Measurements from ENCODE around the gene TPRA1. TPM values are rescaled to one million over a fixed set of nuclear protein-coding genes. Genes with fewer than 3 reads are reported as not detected.

Gene TPRA1
- total RNA-seq, 1 experiment from 2014 or later = 24.2 TPM

DNA sequence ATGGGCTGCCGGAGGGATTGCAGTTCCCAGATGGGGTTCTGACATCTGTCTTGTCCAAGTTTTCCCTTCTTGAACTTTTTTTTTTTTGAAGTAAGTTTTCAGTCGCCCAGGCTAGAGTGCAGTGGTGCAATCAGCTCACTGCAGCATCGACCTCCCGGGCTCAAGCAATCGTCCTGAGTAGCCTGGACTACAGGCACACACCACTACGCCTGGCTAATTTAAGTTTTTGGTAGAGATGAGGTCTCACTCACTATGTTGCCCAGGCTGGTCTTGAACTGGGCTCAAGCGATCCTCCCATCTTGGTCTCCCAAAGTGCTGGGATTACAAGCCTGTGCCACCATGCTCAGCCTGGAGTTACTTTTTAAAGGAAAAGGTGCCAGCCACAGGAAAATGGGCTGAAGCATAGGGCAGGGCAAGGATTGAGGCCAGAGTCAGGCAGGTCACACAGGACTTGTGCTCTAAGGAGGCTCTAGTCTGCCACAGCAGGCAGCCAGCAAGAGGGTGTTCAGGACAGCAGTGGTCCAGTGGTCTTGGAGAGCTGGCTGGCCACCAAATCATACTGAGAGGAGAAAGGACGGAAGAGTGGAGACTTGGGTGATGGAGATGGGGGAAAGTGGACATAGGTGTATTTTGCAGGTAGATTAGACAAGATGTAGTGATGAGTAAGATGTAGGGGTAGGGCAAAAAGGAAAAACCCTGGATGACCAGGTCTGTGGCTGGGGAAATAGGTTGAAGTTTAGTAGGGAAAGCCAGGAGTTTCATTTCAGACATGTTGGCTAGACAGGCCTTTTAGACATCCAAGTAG is 32.4 kb upstream of the TPRA1 start (continued):
- TF ChIP-seq, protein P1, sequence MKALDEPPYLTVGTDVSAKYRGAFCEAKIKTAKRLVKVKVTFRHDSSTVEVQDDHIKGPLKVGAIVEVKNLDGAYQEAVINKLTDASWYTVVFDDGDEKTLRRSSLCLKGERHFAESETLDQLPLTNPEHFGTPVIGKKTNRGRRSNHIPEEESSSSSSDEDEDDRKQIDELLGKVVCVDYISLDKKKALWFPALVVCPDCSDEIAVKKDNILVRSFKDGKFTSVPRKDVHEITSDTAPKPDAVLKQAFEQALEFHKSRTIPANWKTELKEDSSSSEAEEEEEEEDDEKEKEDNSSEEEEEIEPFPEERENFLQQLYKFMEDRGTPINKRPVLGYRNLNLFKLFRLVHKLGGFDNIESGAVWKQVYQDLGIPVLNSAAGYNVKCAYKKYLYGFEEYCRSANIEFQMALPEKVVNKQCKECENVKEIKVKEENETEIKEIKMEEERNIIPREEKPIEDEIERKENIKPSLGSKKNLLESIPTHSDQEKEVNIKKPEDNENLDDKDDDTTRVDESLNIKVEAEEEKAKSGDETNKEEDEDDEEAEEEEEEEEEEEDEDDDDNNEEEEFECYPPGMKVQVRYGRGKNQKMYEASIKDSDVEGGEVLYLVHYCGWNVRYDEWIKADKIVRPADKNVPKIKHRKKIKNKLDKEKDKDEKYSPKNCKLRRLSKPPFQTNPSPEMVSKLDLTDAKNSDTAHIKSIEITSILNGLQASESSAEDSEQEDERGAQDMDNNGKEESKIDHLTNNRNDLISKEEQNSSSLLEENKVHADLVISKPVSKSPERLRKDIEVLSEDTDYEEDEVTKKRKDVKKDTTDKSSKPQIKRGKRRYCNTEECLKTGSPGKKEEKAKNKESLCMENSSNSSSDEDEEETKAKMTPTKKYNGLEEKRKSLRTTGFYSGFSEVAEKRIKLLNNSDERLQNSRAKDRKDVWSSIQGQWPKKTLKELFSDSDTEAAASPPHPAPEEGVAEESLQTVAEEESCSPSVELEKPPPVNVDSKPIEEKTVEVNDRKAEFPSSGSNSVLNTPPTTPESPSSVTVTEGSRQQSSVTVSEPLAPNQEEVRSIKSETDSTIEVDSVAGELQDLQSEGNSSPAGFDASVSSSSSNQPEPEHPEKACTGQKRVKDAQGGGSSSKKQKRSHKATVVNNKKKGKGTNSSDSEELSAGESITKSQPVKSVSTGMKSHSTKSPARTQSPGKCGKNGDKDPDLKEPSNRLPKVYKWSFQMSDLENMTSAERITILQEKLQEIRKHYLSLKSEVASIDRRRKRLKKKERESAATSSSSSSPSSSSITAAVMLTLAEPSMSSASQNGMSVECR (CRISPR knock-in tag; IDR thresholded peaks at IDR 0.05; ENCODE audit: borderline replicate concordance) = no peak
- no peak for TF ChIP-seq ZNF423 (CRISPR knock-in tag; IDR thresholded peaks at IDR 0.05)
- no peak for TF ChIP-seq SMAD4 (CRISPR knock-in tag; IDR thresholded peaks at IDR 0.05)
- no peak for TF ChIP-seq RELA (CRISPR knock-in tag; IDR thresholded peaks at IDR 0.05; ENCODE audit: borderline replicate concordance)

DNA sequence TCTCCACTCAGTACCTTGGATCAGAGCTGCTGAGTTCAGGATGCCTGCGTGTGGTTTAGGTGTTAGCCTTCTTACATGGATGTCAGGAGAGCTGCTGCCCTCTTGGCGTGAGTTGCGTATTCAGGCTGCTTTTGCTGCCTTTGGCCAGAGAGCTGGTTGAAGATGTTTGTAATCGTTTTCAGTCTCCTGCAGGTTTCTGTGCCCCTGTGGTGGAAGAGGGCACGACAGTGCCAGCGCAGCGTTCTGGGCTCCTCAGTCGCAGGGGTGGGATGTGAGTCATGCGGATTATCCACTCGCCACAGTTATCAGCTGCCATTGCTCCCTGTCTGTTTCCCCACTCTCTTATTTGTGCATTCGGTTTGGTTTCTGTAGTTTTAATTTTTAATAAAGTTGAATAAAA is 31.5 kb upstream of the TPRA1 start:
- ChIA-PET POLR2A (no interaction called here), CTCF (interaction anchor here (1.2 kb wide), 1 partner anchor 47 kb away, joined by 3 read pairs; no protein-coding TSS in a partner anchor)
- TF ChIP-seq, protein P2, sequence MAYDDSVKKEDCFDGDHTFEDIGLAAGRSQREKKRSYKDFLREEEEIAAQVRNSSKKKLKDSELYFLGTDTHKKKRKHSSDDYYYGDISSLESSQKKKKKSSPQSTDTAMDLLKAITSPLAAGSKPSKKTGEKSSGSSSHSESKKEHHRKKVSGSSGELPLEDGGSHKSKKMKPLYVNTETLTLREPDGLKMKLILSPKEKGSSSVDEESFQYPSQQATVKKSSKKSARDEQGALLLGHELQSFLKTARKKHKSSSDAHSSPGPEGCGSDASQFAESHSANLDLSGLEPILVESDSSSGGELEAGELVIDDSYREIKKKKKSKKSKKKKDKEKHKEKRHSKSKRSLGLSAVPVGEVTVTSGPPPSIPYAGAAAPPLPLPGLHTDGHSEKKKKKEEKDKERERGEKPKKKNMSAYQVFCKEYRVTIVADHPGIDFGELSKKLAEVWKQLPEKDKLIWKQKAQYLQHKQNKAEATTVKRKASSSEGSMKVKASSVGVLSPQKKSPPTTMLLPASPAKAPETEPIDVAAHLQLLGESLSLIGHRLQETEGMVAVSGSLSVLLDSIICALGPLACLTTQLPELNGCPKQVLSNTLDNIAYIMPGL (CRISPR knock-in tag; IDR thresholded peaks at IDR 0.05) = no peak
- TF ChIP-seq JAZF1 (CRISPR knock-in tag; IDR thresholded peaks at IDR 0.05) (no peak), SOX15 (CRISPR knock-in tag; IDR thresholded peaks at IDR 0.05) (no peak)
- TF ChIP-seq, protein P3, sequence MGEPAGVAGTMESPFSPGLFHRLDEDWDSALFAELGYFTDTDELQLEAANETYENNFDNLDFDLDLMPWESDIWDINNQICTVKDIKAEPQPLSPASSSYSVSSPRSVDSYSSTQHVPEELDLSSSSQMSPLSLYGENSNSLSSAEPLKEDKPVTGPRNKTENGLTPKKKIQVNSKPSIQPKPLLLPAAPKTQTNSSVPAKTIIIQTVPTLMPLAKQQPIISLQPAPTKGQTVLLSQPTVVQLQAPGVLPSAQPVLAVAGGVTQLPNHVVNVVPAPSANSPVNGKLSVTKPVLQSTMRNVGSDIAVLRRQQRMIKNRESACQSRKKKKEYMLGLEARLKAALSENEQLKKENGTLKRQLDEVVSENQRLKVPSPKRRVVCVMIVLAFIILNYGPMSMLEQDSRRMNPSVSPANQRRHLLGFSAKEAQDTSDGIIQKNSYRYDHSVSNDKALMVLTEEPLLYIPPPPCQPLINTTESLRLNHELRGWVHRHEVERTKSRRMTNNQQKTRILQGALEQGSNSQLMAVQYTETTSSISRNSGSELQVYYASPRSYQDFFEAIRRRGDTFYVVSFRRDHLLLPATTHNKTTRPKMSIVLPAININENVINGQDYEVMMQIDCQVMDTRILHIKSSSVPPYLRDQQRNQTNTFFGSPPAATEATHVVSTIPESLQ (CRISPR knock-in tag; IDR thresholded peaks at IDR 0.05) = no peak
- Mint-ChIP-seq H3K4me3 (no peak overlapping the region), H3K27me3 (ENCODE audit: low read depth) (peaks cover 16% of the 10 kb centered on the region), H3K4me1 (no peaks in the 10 kb centered on the region), H3K27ac (no peak overlapping the region), H3K36me3 (peaks cover 51% of the 10 kb centered on the region), H3K9me3 (no peaks in the 10 kb centered on the region)
- no peak for DNase-seq (ENCODE audit: low spot score)
- no peak for ATAC-seq

DNA sequence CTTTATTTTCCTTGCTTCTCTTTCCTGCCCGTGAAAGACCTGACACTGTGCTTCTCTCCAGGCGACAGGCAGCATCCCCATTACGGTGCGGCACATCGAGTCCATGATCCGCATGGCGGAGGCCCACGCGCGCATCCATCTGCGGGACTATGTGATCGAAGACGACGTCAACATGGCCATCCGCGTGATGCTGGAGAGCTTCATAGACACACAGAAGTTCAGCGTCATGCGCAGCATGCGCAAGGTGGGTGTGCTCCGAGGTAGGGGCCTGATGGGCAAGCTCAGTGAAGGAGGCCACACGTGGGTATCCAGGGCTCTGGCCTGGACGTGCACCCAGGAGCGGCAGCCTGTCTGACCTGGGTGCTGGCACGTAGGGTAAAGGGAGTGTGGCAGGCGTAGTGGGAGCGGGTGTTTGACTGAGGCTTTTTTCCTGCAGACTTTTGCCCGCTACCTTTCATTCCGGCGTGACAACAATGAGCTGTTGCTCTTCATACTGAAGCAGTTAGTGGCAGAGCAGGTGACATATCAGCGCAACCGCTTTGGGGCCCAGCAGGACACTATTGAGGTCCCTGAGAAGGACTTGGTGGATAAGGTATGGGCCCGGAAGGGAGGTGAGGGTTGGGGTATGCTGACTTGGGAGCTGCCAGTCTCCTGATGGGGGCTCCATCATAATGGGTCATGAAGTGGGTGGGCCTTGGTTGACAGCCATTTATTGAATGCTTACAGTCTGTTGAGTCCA is 30.3 kb upstream of the TPRA1 start:
- no peak for DNase-seq (ENCODE audit: low spot score)
- no peaks in the 10 kb centered on the region for H3K9me3 Mint-ChIP-seq
- no peak overlapping the region for H3K4me3 Mint-ChIP-seq
- H3K4me1 Mint-ChIP-seq = no peaks in the 10 kb centered on the region
- no peak for ATAC-seq
- H3K27me3 Mint-ChIP-seq (ENCODE audit: low read depth) = peaks cover 3% of the 10 kb centered on the region
- ChIA-PET POLR2A (no interaction called here), CTCF (no interaction called here)
- no peak overlapping the region for H3K27ac Mint-ChIP-seq
- H3K36me3 Mint-ChIP-seq = peaks cover 63% of the 10 kb centered on the region
- TF ChIP-seq, protein P4, sequence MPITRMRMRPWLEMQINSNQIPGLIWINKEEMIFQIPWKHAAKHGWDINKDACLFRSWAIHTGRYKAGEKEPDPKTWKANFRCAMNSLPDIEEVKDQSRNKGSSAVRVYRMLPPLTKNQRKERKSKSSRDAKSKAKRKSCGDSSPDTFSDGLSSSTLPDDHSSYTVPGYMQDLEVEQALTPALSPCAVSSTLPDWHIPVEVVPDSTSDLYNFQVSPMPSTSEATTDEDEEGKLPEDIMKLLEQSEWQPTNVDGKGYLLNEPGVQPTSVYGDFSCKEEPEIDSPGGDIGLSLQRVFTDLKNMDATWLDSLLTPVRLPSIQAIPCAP (CRISPR knock-in tag; IDR thresholded peaks at IDR 0.05) = no peak
- TF ChIP-seq, protein P5, sequence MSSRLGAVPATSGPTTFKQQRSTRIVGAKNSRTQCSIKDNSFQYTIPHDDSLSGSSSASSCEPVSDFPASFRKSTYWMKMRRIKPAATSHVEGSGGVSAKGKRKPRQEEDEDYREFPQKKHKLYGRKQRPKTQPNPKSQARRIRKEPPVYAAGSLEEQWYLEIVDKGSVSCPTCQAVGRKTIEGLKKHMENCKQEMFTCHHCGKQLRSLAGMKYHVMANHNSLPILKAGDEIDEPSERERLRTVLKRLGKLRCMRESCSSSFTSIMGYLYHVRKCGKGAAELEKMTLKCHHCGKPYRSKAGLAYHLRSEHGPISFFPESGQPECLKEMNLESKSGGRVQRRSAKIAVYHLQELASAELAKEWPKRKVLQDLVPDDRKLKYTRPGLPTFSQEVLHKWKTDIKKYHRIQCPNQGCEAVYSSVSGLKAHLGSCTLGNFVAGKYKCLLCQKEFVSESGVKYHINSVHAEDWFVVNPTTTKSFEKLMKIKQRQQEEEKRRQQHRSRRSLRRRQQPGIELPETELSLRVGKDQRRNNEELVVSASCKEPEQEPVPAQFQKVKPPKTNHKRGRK (CRISPR knock-in tag; IDR thresholded peaks at IDR 0.05; ENCODE audit: borderline replicate concordance) = no peak
- TF ChIP-seq RELA (CRISPR knock-in tag; IDR thresholded peaks at IDR 0.05; ENCODE audit: borderline replicate concordance) (no peak), NFE2L1 (CRISPR knock-in tag; IDR thresholded peaks at IDR 0.05) (no peak), GABPB1 (CRISPR knock-in tag; IDR thresholded peaks at IDR 0.05) (no peak), RORB (CRISPR knock-in tag; IDR thresholded peaks at IDR 0.05) (no peak), HMGA2 (CRISPR knock-in tag; IDR thresholded peaks at IDR 0.05) (no peak), JUN (CRISPR knock-in tag; IDR thresholded peaks at IDR 0.05) (no peak), GTF2I (CRISPR knock-in tag; conservative IDR thresholded peaks at IDR 0.05) (no peak), NFYB (CRISPR knock-in tag; conservative IDR thresholded peaks at IDR 0.05; ENCODE audit: low read depth) (no peak), IRF2 (CRISPR knock-in tag; IDR thresholded peaks at IDR 0.05; ENCODE audit: borderline replicate concordance, low read depth) (no peak)
- TF ChIP-seq, protein P6, sequence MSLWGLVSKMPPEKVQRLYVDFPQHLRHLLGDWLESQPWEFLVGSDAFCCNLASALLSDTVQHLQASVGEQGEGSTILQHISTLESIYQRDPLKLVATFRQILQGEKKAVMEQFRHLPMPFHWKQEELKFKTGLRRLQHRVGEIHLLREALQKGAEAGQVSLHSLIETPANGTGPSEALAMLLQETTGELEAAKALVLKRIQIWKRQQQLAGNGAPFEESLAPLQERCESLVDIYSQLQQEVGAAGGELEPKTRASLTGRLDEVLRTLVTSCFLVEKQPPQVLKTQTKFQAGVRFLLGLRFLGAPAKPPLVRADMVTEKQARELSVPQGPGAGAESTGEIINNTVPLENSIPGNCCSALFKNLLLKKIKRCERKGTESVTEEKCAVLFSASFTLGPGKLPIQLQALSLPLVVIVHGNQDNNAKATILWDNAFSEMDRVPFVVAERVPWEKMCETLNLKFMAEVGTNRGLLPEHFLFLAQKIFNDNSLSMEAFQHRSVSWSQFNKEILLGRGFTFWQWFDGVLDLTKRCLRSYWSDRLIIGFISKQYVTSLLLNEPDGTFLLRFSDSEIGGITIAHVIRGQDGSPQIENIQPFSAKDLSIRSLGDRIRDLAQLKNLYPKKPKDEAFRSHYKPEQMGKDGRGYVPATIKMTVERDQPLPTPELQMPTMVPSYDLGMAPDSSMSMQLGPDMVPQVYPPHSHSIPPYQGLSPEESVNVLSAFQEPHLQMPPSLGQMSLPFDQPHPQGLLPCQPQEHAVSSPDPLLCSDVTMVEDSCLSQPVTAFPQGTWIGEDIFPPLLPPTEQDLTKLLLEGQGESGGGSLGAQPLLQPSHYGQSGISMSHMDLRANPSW (CRISPR knock-in tag; conservative IDR thresholded peaks at IDR 0.05; ENCODE audit: low read depth) = no peak
